Natural killer cell (primary cell): ENCODE data around the gene PAX6. TPM values are rescaled to one million over a fixed set of nuclear protein-coding genes. Genes with fewer than 3 reads are reported as not detected.
A peak's percentile ranks its signal among the peaks of the same experiment; 100 is the strongest.

Experiments used
- ATAC-seq, 3 donors: fragments of 150-1000 bp in 2 of 3; fragments of 200-7000 bp in 1 of 3; cut with Tn5 transposase; 1 replicate in 1 of 3; 2 replicates in 2 of 3; pipeline ENCODE4 v1.10.0; 2021; ENCODE audit warnings: mild to moderate bottlenecking in 2 of 3, moderate library complexity in 2 of 3
- DNase-seq, 2 donors: peaks; one replicate each; pipeline versions ENCODE4 v3.0.0 to v3.0.0-alpha.2; 2013 to 2021; ENCODE audit warnings: mixed read lengths in 1 of 2
- H3K27ac ChIP-seq: one replicate; pipeline ENCODE4 v1.5.1; 2013; ENCODE audit warnings: mild to moderate bottlenecking, low read length
- H3K27me3 ChIP-seq: one replicate; pipeline ENCODE4 v1.6.1; 2013; ENCODE audit warnings: low read length; ENCODE audit not compliant: control insufficient read depth, insufficient read depth
- H3K36me3 ChIP-seq: one replicate; pipeline ENCODE4 v1.6.1; 2013; ENCODE audit warnings: low read length; ENCODE audit not compliant: control insufficient read depth, insufficient read depth
- H3K4me1 ChIP-seq: one replicate; pipeline ENCODE4 v1.6.1; 2013; ENCODE audit warnings: low read length; ENCODE audit not compliant: control insufficient read depth, insufficient read depth
- H3K4me3 ChIP-seq: one replicate; pipeline ENCODE4 v1.5.1; 2013; ENCODE audit warnings: low read length
- H3K9me3 ChIP-seq: one replicate; pipeline ENCODE4 v1.6.1; 2013; ENCODE audit warnings: low read length; ENCODE audit not compliant: control insufficient read depth, insufficient read depth
- H3K27ac Mint-ChIP-seq, 2 donors: one replicate each; pipeline ENCODE4 v1.8.0; 2022; ENCODE audit warnings: mild to moderate bottlenecking in 2 of 2, mixed read lengths in 2 of 2, moderate library complexity in 1 of 2
- H3K27me3 Mint-ChIP-seq, 2 donors: one replicate each; pipeline ENCODE4 v1.8.0; 2022; ENCODE audit warnings: low read depth in 2 of 2, mixed read lengths in 2 of 2
- H3K36me3 Mint-ChIP-seq: one replicate; pipeline ENCODE4 v1.8.0; 2022; ENCODE audit warnings: mixed read lengths
- H3K4me1 Mint-ChIP-seq, 2 donors: one replicate each; pipeline ENCODE4 v1.8.0; 2022; ENCODE audit warnings: mixed read lengths in 2 of 2
- H3K4me3 Mint-ChIP-seq: one replicate; pipeline ENCODE4 v1.8.0; 2022; ENCODE audit warnings: mild to moderate bottlenecking, moderate library complexity, mixed read lengths
- H3K9me3 Mint-ChIP-seq, 2 donors: one replicate each; pipeline ENCODE4 v1.8.0; 2022; ENCODE audit warnings: mixed read lengths in 2 of 2
- CTCF ChIP-seq: fragments of 200-600 bp; IDR thresholded peaks from one replicate; pipeline ENCODE4 v1.8.0; 2022; ENCODE audit warnings: antibody characterized with exemption
- WGBS: methylation state at CpG from one replicate; pipeline ENCODE4 v1.1.7; 2013; ENCODE audit warnings: missing lambda C conversion rate; ENCODE audit not compliant: insufficient coverage; 5-methylcytosine and 5-hydroxymethylcytosine counted together
- intact Hi-C: fragments of 100-400 bp; cut with micrococcal nuclease; formaldehyde crosslinking; loops from one replicate; pipeline ENCODE4 v1.14.2; 2022
- total RNA-seq, 4 donors: library from RNA; stranded (reverse); fragments of 120-200 nt in 1 of 4; gene quantifications; one replicate each; pipeline versions ENCODE4 v1.2.3 to v1.2.4, GENCODE V29; 2013 to 2022

The PAX6 gene
- total RNA-seq, 3 donors from 2014 or later (not counting 1 experiment from before 2014, with no cell fraction given), result not detected

- peaks cover 24% of the 10 kb centered on the region for H3K9me3 ChIP-seq
- TF ChIP-seq CTCF, result no peak
- DNase-seq (peak in 1 of 2 donors; percentile 34), ATAC-seq (peak in 1 of 3 donors; percentile 38)
- Mint-ChIP-seq H3K4me1 (peaks cover 22 to 32% of the 10 kb centered on the region in 2 donors), H3K27ac (no peak overlapping the region), H3K9me3 (no peaks in the 10 kb centered on the region), H3K27me3 (peaks cover 39 to 62% of the 10 kb centered on the region in 2 donors), H3K4me3 (peak overlapping the region; percentile 71), H3K36me3 (peaks cover 11% of the 10 kb centered on the region)
- H3K4me3 ChIP-seq, result no peak overlapping the region
- H3K27ac ChIP-seq, result no peak overlapping the region
- H3K27me3 ChIP-seq, result peaks cover 88% of the 10 kb centered on the region
- 3% methylated on average over 48 of the region's 48 CpGs for WGBS
- no peaks in the 10 kb centered on the region for H3K36me3 ChIP-seq
- intact Hi-C loops, result no loop called here
- H3K4me1 ChIP-seq, result peaks cover 59% of the 10 kb centered on the region
Observed at GRCh38 chr11:31817054-31817620, 6.0 kb upstream of the PAX6 start.

- DNase-seq, result no peak
- Histone ChIP-seq H3K36me3 (no peaks in the 10 kb centered on the region), H3K4me3 (no peak overlapping the region), H3K9me3 (peaks cover 24% of the 10 kb centered on the region), H3K27me3 (peaks cover 88% of the 10 kb centered on the region), H3K27ac (no peak overlapping the region), H3K4me1 (peaks cover 65% of the 10 kb centered on the region)
- no peak for TF ChIP-seq CTCF
- no peak overlapping the region for H3K27ac Mint-ChIP-seq
- no peak for ATAC-seq
- peak overlapping the region; percentile 52 for H3K4me3 Mint-ChIP-seq
- 6% methylated on average over 39 of the region's 40 CpGs for WGBS
- no peaks in the 10 kb centered on the region for H3K9me3 Mint-ChIP-seq
- H3K36me3 Mint-ChIP-seq, result peaks cover 5% of the 10 kb centered on the region
- intact Hi-C loops, result no loop called here
- peaks cover 28 to 37% of the 10 kb centered on the region in 2 donors for H3K4me1 Mint-ChIP-seq
- H3K27me3 Mint-ChIP-seq, result peaks cover 39 to 60% of the 10 kb centered on the region in 2 donors
Observed at GRCh38 chr11:31816468-31817053, 5.4 kb upstream of the PAX6 start.

GRCh38 chr11:31815711-31816467, 4.8 kb upstream of the PAX6 start:
- no peak for TF ChIP-seq CTCF
- Mint-ChIP-seq H3K27ac (no peak overlapping the region), H3K36me3 (no peaks in the 10 kb centered on the region), H3K27me3 (peaks cover 39 to 62% of the 10 kb centered on the region in 2 donors), H3K4me3 (peak overlapping the region; percentile 52), H3K9me3 (no peaks in the 10 kb centered on the region), H3K4me1 (peaks cover 32 to 42% of the 10 kb centered on the region in 2 donors)
- Histone ChIP-seq H3K9me3 (peaks cover 24% of the 10 kb centered on the region), H3K36me3 (no peaks in the 10 kb centered on the region), H3K4me3 (no peak overlapping the region), H3K4me1 (peaks cover 72% of the 10 kb centered on the region), H3K27ac (no peak overlapping the region), H3K27me3 (peaks cover 85% of the 10 kb centered on the region)
- 2% methylated on average over 57 of the region's 57 CpGs for WGBS
- no peak for ATAC-seq
- no peak for DNase-seq
- intact Hi-C loops, result no loop called here
